GM18909 (cell line): ENCODE measurements around the gene NCBP3.

ENCODE experiments used
- ATAC-seq: cut with Tn5 transposase; IDR thresholded peaks from one replicate; pipeline ENCODE4 v1.9.1; 2021; ENCODE audit warnings: mild to moderate bottlenecking; ENCODE audit not compliant: unreplicated experiment, poor library complexity

NCBP3 gene

DNA sequence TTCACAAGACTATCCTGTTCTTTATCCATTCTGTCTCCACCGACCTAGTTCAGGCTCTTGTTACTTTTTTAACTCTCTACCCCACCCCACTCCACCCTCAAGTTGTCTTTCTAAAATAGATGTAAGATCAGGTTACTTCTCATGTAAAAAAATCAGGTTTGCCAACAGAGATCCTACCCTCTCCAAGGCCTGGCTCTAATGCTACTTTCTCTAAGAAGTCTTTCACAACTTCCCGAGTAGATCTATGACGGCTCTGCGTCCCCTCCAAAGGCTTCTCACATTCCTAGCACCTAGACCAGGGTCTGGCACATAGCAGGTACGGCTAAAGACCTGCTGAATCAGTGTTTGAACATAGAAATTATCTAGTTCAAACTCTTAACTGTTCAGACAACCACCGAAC, 30.9 kb downstream of the NCBP3 start:
- ATAC-seq: no peak

DNA sequence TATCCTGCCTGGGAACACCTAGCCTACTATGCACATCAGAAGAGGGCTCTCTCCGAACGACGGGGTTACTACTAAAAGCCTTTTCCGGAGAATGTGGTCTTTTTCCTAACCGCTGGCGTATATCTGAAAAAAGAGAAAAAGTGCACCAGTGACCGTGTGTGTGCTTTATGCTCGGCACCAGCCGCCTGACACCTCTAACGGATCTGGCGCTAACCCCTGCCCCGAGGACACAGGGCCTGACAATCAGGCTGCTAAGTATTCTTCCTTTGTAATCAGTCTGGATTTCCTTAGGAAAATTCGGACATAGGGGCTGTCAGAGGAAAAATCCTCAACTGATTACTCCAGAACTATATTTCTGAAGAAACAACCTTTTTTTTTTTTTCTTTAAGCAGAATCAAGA, 31.7 kb downstream of the NCBP3 start:
- no peak for ATAC-seq

DNA sequence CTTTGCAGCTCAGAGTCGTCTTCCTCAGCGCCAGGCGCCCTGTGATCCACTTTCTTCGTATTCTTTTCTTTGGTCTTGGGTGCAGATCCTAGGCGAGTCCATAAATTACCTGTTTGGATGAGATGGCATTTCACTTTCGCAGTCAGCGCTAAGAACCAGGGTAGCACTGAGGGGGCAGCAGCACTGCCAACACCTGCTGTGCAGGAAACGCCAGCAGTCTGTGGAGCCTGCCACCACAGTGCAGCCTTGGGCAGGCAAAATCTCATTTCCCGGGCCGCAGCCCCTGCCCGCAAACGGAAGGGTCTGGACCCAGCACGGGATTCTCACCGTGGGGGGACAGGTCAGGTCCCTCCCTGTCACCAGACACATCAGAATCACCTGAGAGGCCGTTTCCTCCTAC, 32.9 kb downstream of the NCBP3 start:
- no peak for ATAC-seq

DNA sequence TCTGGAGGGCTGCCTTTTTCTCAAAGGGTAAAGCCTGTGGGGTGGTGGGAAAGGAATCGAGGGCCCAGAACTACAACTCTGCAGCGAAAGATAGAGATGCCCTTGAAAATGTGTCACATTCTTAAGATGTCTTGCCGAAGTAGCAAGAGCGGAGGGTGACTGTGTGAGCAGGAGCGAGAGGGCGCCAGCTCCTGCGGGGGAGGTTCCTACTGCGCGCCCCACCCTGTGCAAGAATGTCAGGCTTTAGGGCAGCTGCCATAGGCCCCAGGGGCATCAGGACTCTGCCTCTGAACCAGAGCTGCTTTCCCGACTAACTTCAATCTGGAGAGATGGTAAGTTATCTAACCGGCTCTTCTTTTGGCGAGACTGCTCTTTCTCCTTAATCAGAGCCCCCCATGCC, 33.3 kb downstream of the NCBP3 start:
- no peak for ATAC-seq

DNA sequence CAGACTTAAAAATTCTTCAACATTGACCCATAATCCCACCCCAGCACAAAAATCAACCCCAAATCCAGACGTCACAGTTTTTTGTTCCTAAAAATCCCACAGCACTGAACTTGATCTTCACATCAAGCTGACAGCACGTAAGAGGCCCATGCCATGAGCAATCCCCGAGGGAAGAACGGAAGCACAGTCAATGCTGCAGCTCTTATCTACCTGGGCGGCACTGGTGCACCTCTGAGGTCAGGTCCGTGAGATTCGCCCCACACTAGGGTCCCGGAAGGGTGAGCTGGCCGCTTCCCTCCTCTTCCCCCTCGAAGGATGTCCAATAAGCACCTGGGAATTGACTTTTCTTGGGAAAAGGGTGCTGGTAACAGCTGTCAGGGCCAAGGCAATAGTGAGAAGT, 33.8 kb downstream of the NCBP3 start:
- ATAC-seq: no peak

DNA sequence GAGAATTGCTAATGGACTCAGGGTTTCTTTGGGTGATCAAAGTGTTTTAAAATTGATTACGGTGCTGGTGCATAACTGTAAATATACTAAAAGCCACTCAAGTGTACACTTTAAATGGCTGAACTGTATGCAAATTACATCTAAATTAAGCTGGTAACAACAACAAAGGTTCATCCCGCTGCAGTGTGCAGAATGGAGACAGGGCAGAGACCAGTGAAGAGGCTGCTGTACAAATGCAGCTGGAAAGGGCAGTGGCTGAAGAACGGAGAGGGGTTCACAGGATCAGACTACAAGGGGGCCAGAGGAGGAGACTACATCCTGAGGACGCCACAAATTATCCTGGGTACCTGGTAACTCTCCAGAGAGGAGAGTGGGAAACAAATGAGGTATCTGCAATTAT, 36.0 kb downstream of the NCBP3 start:
- no peak for ATAC-seq

DNA sequence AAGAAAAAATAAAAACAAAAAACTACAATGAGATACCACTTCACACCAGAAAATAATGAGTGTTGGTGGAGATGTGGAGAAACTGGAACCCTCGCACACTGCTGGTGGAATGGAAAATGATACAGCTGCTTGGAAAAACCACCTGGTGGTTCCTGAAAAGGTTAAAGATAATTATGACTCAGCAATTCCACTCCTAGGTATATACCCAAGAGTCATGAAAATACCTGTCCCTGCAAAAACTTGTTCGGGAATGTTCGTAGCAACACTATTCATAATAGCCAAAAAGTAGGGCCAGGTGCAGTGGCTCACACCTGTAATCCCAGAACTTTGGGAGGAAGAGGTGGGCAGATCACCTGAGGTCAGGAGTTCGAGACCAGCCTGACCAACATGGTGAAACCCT, 36.9 kb downstream of the NCBP3 start:
- no peak for ATAC-seq

DNA sequence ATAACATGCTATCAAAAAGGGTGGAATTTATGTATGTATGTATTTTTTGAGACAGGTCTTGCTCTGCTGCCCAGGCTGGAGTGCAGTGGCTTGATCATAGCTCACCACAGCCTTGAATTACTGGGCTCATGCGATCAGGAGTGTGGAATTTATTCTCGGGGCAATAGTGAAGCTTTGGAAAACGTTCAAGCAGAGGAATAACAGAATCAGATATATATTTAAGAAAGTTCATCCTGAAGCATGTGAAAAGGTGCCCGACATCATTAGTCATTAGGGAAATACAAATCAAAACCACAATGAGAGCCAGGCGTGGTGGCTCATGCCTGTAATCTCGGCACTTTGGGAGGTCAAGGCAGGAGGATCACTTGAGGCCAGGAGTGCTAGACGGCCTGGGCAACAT, 37.3 kb downstream of the NCBP3 start:
- no peak for ATAC-seq

DNA sequence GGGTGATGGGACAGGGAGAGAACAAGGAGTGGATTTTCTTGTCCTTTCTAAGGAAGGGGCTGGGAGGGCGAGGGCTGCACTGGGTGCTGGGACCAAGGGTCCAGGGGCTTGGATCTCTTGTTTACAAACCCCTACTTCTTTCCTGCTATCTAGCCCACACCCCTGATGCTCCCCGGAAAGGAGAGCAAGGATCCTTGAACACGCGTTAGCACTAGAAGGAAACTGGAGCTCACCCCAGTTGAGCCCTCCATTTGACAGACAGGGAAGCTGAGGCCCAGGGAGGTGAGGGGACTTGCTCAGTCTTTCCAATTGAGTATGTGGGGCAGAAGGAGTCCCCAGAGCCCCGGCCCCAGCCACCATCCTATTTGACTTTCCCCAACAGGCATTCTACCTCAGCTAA, 40.5 kb downstream of the NCBP3 start:
- ATAC-seq: no peak

DNA sequence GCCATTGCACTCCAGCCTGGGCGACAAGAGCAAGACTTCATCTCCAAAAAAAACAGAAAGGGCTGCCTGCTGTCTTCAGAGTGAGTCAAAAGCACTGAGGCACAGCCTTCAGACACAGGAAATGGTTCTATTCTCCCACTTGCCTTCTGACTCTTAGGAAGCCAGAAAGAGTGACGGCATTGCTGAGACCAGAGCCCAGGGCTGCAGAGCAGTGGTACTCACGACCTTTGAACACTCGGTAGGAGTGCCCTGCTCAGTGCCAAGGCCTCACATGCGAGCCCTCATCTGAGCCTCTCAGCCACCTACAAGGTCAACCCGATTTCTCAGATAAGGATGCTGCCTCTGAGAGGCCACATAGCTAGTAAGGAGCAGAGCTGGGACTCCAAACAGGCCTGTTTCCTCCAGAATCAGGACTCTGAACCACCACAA, 41.5 kb downstream of the NCBP3 start:
- peak; percentile 61 for ATAC-seq

DNA sequence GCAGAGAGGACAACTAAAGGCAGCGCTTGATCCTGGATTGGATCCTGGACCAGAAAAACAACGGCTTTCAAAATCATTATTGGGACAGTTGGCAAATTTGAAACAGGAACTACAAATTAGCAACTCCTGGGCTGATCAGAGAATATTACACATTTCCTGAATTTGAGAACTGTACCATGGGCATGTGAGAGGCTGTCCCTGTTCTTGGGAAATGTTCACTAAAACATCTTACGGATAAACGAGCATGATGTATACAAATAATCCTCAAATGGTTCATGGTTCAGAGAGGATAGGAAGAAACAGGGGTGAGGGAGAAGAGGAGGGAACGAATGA, 42.8 kb downstream of the NCBP3 start:
- ATAC-seq: no peak

DNA sequence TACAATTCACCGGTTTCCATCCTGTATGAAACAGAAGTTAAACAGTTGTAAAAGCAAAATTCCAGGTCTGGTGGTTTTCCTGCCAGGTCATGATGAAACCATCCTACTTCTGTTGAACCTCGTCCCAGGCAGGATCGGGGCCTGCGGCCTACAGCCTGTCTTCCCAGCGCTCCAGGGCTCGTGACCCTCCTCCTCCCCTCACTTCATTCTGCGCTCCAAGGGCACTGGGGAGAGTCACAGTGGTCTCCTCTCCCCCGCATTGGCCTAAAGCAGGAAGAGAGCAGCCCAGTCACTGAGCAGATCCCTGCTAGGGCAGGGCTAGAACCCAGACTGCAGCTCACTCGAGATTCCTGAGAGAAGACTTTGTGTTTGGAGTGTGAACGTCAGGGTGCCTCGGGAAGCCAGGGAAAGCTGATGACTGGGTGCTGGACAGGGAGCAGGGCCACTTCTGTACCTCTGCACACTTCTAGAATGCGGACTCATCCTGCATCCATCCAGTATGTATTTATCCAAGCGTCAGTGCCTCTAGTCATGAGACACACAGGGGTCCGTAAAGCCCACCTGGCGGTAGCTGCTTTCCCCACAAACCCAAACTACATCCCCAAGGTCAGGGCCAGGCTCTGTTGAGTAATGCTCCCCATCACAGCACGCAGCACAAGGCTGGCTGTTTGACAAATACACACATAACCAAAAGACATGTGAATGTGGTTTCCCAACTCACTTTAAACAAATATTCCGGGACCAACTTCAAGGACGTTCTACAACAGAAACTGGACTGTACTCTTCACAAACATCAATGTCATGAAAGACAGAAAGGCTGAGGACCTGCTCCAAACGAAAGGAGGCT, 43.4 kb downstream of the NCBP3 start:
- ATAC-seq: no peak

DNA sequence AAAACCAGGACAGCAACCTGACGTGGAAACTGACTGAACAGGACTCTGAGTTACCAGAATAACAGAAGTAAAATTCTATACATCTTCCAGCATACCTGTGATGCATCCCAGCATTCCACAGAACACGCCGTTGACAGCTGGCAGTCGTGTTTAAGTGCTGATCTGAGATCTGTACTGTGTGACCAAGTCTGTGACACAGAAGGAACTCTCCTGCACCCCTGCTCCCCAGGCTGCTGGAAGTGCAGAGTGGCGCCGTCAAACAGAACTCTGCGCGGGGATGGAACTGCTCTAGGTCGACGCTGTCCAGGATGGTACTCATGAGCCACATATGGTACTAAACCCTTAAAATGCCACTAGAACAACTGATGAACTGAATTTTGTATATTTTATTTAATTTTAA, 44.3 kb downstream of the NCBP3 start:
- no peak for ATAC-seq

DNA sequence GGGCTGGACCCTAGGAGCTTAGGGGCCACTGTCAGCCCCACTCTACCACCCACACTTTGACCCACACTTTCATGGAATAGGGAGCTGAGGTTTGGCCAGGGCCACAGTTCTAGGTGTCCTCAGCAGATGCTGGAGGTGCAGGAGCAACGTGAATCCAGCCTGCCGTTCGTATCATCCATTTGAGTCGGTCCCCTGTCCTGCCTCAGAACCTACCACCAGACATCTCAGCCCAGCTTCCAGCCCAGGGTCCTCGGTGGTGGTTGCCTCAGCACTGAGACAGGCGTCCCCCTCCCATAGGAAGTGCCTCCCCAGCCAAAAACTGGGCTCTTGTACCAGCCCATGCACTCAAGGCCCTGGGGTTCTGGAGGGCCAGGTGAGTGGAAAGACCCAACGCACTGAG, 44.7 kb downstream of the NCBP3 start:
- no peak for ATAC-seq

DNA sequence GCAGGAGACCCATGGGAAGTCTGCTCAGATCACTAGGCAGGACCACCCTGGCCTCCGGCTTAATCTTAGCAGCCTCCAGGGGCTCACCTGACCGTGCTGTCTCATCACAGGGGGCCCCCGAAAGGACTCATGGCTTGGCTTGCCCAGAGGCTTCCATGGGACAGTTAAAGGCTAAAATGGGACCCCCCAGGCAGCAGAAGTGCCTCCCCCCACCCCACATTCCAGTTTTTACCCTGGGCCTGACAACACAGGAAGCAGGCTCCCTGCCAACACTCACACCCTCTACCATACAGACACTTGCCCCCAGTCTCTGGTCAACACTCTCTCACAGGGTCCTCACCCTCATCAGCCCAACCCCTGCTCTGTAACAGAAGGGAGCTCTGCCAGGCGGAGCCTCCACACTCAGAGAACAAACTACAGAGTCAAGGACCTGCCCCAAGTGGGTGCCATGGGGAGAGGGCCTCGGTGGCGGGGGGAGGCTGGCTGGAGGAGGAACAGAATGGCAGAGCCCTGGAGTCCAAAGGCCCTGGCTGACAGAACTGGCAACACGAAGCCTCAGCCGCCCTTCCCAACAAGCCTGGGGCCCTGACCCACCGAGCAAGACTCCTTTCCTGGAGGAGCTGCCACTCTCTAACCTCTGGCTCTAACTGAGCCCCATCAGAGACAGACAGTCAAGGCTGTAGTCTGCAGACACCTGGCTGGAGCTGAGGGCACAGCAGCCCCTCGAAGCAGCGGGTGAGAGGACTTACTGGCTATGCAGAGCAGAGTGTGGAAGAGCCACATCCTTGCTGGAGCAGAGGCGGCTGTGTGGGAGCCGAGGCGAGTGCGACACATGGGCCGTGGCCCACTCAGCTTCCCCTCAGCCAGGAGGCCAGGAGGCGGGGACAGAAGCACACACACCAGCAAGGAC, 45.4 kb downstream of the NCBP3 start, which contains the start of gene ITGAE:
TSS of gene ITGAE (minus strand) at position 827 of the 910 bp plus-strand sequence. CDS start at position 783, 44 bp downstream.
- no peak for ATAC-seq

DNA sequence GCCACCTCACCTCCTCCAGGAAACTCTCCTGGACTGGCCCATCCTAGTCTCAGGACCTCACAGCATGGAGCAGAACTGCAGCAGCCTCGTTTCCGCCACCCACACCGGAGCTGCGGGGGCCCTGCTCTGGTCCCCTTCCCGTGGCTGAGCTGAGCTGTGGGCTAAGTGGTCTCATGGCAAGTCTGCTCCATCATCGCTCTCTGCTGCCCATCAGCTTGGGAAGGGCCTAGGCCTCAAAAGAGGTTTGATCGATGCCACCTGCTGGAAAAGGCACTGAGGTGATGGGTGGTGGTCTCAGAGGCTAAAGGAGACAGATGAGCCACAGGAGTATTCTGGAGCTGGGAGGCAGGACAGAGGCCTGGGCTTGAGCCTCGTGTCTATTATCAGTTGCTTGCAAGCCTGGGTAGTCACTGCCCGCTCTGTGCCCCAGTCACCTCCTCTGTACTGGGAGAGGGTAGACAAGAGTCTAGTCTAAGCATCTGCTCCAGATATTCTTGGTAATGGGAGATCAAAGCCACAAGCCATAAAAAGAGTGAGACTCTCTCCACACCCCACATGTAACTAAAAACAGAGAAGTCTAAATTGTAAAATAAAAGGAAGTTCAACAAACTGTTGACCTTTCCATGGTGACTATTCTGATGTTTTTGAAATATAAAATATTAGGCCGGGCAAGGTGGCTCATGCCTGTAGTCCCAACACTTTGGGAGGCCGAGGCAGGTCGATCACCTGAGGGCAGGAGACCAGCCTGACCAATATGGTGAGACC, 46.7 kb downstream of the NCBP3 start:
- ATAC-seq: no peak

DNA sequence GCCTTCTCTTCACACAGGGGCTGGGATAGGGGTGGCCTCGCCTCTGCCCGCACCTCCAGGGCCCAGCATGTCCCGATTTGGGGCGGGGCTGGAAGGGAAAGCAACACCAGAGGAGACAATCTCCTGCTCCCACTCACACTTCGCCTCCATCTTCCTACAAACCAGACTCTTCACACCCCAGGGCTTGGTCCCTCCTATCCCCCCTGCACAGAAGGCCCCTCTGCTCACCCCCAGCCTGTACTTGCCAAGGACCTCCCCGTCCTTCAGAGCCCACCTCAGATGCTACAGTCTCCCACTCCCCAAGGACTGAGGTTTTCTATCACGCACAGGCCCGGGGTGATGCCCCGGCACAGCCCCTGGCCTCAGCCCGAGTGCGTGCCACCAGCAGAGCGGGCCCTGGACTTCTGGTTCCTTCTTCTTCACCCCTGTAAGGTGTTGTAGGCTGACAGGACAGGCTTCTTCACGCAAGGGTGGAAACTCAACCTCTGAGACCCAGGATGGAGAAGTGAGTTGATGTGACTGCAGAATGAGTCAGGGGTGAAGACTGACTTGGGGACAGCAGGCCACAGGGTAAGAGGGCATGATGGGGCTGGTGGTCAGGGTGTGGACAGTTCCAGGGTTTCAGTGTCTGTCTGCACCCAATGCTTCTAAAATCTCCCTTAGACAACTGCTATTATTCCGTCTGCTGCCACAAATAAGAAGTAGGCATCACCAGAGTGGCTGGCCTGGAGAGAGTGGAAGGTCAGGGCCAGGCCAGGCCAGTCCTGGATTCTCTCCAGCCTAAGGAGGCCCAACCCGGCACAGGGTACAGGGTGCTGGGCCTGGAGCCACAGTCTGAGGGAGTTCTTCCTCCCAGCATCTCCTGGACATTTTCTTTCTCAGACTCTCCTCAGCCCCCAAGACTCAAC, 47.5 kb downstream of the NCBP3 start:
- ATAC-seq: no peak

DNA sequence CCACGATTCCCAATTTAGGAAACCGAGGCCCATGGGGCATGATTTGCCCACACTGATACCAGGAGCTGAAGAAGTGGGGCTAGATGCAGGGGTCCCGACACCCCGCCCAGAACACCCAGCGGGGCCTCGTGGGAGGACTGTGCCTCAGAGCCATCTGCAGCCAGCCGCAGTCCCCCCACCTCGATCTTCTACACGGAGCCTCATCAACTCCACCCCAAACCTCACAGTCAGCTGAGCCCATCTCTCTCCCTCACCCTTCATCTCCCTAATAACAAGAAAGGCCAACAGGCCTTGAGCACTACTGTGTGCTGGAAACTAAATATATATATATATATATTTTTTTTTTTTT, 49.2 kb downstream of the NCBP3 start:
- peak; percentile 31 for ATAC-seq

DNA sequence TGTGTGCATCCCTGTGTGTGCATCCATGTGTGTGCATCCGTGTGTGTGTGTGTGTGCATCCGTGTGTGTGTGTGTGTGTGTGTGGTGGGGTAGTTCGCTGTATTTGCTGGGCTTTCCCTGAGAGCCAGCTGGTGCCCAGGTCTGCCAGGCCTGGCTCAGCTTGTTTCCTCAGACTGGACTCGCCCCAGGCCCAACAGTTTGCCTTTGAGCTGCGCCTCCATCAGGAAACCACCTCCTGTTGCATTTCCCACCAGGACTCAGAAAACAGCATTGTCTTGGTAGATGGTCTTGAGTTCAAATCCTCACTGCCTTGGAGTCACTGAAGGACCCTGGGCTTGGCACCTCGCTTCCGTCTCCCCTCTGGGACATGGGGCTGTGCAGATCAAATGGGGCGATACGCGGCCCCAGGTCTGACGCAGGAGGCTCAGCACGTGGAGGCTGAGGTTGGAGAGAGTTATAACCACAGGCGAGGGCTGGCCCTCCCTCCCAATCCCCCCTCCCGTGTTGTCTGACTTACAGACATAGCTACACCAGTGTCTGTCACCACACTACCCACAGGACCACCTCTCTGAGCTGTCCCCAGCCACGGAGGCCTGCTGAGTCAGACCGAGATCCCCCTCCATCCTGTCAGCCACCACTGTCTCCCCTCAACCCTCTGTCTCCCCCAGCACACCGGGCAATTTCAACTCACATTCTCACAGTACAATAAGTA, 49.8 kb downstream of the NCBP3 start:
- peak; percentile 80 for ATAC-seq
